ENCODE measurements around the gene CUL4B. TPM values are rescaled to one million over a fixed set of nuclear protein-coding genes. Genes with fewer than 3 reads are reported as not detected.
"Not testable (repeated sequence)": the region's sequence is repeated elsewhere in the genome, so short reads cannot be mapped to it uniquely, and the experiment has no call there.

Gene CUL4B
- total and polyA plus RNA-seq, 10 donors, result 19.6 to 60.1 (median 41.0) TPM

DNA sequence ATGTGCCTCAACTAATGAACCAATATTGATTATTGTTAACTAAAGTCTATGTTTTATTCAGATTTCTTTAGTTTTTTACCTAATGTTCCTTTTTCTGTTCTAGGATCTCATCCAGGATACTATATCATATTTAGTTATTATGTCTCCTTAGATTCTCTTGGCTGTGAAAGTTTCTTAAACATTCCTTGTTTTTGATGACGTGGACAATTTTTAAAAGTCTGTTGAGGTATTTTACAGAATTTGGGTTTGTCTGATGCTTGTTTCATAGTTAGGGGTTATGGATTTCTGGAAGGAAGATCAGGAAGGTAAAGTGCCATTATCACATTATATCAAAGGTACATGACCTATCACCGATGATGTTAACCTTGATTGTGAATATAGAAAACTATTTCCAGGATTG is 24.9 kb upstream of the CUL4B start:
- Histone ChIP-seq H3K27ac (no peak overlapping the region), H3K9me3 (no peaks in the 10 kb centered on the region), H3K4me3 (no peak overlapping the region), H3K4me1 (no peaks in the 10 kb centered on the region), H3K36me3 (no peaks in the 10 kb centered on the region), H3K27me3 (replicated peaks in 1 of 7) (no peaks in the 10 kb centered on the region)
- intact Hi-C loops (cut with DNase I; ENCODE audit: low total_unique reads), result no loop called here
- 76 to 100% (median 88%) methylated on average over 2 of the region's 2 CpGs for WGBS, 5 donors
- no peak for DNase-seq
- TF ChIP-seq POLR2A (IDR thresholded peaks at IDR 0.05) (no peak), POLR2AphosphoS5 (IDR thresholded peaks at IDR 0.05) (no peak)
- TF ChIP-seq, protein P1, sequence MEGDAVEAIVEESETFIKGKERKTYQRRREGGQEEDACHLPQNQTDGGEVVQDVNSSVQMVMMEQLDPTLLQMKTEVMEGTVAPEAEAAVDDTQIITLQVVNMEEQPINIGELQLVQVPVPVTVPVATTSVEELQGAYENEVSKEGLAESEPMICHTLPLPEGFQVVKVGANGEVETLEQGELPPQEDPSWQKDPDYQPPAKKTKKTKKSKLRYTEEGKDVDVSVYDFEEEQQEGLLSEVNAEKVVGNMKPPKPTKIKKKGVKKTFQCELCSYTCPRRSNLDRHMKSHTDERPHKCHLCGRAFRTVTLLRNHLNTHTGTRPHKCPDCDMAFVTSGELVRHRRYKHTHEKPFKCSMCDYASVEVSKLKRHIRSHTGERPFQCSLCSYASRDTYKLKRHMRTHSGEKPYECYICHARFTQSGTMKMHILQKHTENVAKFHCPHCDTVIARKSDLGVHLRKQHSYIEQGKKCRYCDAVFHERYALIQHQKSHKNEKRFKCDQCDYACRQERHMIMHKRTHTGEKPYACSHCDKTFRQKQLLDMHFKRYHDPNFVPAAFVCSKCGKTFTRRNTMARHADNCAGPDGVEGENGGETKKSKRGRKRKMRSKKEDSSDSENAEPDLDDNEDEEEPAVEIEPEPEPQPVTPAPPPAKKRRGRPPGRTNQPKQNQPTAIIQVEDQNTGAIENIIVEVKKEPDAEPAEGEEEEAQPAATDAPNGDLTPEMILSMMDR (IDR thresholded peaks at IDR 0.05 in 8 of 11, conservative IDR thresholded peaks at IDR 0.05 in 3 of 11), result no peak

DNA sequence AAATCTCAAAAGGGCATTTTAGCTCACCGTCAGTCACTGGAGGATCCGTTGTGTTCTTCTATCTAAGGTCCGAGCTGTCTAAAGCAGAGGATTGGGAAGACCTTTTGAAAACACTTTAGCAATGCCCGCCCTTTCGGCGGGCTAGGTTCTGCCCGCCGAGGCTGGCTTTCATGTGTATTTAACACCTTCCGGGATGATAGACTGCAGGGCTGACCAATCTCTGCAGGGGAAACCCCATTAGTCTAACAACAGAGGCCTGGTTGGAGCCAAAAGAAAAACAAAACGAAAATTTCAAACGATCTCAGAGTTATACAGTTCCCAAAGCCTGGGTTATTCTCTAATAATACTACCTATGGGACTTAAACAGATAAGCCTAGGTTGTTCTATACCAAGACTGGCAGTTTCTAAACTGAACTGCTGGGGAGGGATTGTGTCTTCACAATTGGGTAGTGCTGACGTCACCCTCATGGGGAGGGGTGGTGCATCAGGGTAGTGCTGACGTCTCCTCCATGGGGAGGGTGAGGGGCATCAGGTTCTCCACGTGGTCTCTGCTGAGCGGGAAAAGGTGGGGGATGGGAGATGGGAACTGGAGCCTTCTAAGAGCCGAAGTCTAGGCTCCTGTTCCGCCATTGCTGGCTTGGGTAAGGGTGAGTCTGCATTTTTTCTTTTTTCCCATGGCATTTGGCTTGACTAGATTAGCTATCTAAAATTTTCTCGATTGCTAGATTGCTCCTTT is 14.8 kb upstream of the CUL4B start:
- Histone ChIP-seq H3K9me3 (no peaks in the 10 kb centered on the region), H3K4me3 (no peak overlapping the region), H3K4me1 (no peaks in the 10 kb centered on the region), H3K36me3 (no peaks in the 10 kb centered on the region), H3K27ac (no peak overlapping the region), H3K27me3 (replicated peaks in 1 of 7) (no peaks in the 10 kb centered on the region)
- 70 to 93% (median 90%) methylated on average over 18 of the region's 18 CpGs for WGBS, 5 donors
- no peak for TF ChIP-seq POLR2A (IDR thresholded peaks at IDR 0.05)
- TF ChIP-seq, protein P1 (IDR thresholded peaks at IDR 0.05 in 8 of 11, conservative IDR thresholded peaks at IDR 0.05 in 3 of 11), result no peak
- no peak for TF ChIP-seq POLR2AphosphoS5 (IDR thresholded peaks at IDR 0.05)
- DNase-seq, result no peak
- intact Hi-C loops (cut with DNase I; ENCODE audit: low total_unique reads), result no loop called here

DNA sequence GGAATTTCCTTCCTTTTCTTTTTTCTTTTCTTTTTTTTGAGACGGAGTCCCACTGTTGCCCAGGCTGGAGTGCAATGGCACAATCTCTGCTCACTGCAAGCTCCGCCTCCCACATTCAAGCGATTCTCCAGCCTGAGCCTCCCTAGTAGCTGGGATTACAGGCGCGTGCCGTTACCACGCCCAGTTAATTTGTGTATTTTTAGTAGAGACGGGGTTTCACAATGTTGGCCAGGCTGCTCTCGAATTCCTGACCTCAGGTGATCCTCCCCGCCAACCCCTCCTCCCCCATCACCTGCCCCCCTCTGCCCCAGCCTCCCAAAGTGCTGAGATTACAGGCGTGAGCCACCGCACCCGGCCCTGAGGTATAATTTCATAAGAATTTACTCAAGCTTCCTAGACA is 13.0 kb upstream of the CUL4B start:
- H3K36me3 ChIP-seq; H3K4me3 ChIP-seq; H3K4me1 ChIP-seq; H3K27me3 ChIP-seq (replicated peaks in 1 of 7); H3K9me3 ChIP-seq; DNase-seq; H3K27ac ChIP-seq; intact Hi-C loops (cut with DNase I; ENCODE audit: low total_unique reads): not testable (repeated sequence)
- 80 to 96% (median 91%) methylated on average over 13 of the region's 13 CpGs for WGBS, 5 donors

DNA sequence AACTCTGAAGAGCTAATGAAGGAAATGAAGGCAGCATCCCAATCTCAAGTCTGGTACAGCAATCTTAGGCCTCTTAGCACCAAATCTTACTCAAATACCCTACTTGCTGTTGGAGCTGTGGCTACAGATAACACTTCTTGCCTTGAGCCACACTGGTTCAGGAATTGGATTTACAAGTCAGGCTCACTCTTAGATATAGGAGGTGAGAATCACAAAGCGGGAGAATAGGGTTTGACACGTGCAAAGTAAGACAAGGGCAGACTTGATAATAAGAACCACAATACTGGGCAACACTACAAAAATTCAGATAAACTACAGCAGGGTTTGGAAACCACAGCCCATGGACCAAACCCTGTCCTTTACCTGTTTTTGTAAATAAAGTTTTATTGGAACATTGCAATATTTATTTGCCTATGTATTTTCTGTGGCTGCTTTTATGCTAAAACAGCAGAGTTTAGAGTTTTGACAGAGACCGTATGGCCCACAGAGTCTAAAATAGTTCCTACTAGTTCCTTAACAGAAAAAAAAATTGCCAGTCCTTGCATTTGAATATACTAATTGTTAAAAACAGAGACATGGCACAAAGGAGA is 9.3 kb upstream of the CUL4B start:
- no peak overlapping the region for H3K4me3 ChIP-seq
- TF ChIP-seq POLR2AphosphoS5 (IDR thresholded peaks at IDR 0.05) (no peak), POLR2A (IDR thresholded peaks at IDR 0.05) (no peak)
- TF ChIP-seq, protein P1 (IDR thresholded peaks at IDR 0.05 in 8 of 11, conservative IDR thresholded peaks at IDR 0.05 in 3 of 11), result no peak
- WGBS, 5 donors, result 58 to 97% (median 74%) methylated on average over 3 of the region's 3 CpGs
- H3K27ac ChIP-seq, result no peak overlapping the region
- no peaks in the 10 kb centered on the region for H3K9me3 ChIP-seq
- no peaks in the 10 kb centered on the region for H3K4me1 ChIP-seq
- no peak for DNase-seq
- intact Hi-C loops (cut with DNase I; ENCODE audit: low total_unique reads), result no loop called here
- H3K27me3 ChIP-seq (replicated peaks in 1 of 7), result no peaks in the 10 kb centered on the region
- H3K36me3 ChIP-seq, result no peaks in the 10 kb centered on the region
